ENCODE measurements around the gene RTF2.

GRCh38 chr20:56565511-56565910 is 97.1 kb downstream of the RTF2 start:
- TF ChIP-seq, protein P1, sequence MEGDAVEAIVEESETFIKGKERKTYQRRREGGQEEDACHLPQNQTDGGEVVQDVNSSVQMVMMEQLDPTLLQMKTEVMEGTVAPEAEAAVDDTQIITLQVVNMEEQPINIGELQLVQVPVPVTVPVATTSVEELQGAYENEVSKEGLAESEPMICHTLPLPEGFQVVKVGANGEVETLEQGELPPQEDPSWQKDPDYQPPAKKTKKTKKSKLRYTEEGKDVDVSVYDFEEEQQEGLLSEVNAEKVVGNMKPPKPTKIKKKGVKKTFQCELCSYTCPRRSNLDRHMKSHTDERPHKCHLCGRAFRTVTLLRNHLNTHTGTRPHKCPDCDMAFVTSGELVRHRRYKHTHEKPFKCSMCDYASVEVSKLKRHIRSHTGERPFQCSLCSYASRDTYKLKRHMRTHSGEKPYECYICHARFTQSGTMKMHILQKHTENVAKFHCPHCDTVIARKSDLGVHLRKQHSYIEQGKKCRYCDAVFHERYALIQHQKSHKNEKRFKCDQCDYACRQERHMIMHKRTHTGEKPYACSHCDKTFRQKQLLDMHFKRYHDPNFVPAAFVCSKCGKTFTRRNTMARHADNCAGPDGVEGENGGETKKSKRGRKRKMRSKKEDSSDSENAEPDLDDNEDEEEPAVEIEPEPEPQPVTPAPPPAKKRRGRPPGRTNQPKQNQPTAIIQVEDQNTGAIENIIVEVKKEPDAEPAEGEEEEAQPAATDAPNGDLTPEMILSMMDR (IDR thresholded peaks at IDR 0.05), result no peak
- TF ChIP-seq REST (IDR thresholded peaks at IDR 0.05; ENCODE audit: insufficient read depth in 1 of 2, low read depth in 2 of 2, low read length in 1 of 2) (no peak), POLR2AphosphoS5 (IDR thresholded peaks at IDR 0.05; ENCODE audit: low read depth, low read length) (no peak), TCF7L2 (IDR thresholded peaks at IDR 0.05; ENCODE audit: low read depth, low read length) (no peak)
